Measurements from ENCODE around the gene OR13D1. TPM values are rescaled to one million over a fixed set of nuclear protein-coding genes. Genes with fewer than 3 reads are reported as not detected.

Gene OR13D1
- polyA plus RNA-seq, 1 donor from 2014 or later, result not detected

GRCh38 chr9:104743376-104743985 lies 49.2 kb downstream of the OR13D1 start:
- H3K27ac ChIP-seq (ENCODE audit: low read length), result no peak overlapping the region
- TF ChIP-seq EZH2 (IDR thresholded peaks at IDR 0.05; ENCODE audit: borderline replicate concordance, insufficient read depth, low read length, poor library complexity, severe bottlenecking) (no peak), SMC3 (conservative IDR thresholded peaks at IDR 0.05; ENCODE audit: poor library complexity) (peak; percentile 89), RAD21 (conservative IDR thresholded peaks at IDR 0.05) (peak; percentile 92), MXI1 (conservative IDR thresholded peaks at IDR 0.05; ENCODE audit: poor library complexity, severe bottlenecking) (no peak), POLR2AphosphoS5 (IDR thresholded peaks at IDR 0.05) (no peak), TAF1 (IDR thresholded peaks at IDR 0.05; ENCODE audit: low read depth) (no peak), CTCF (IDR thresholded peaks at IDR 0.05; ENCODE audit: poor library complexity, severe bottlenecking) (peak; percentile 91), REST (IDR thresholded peaks at IDR 0.05; ENCODE audit: borderline replicate concordance) (no peak), EP300 (conservative IDR thresholded peaks at IDR 0.05; ENCODE audit: poor library complexity, severe bottlenecking) (no peak)
- H3K9me3 ChIP-seq (ENCODE audit: low read length), result no peaks in the 10 kb centered on the region
- no peak overlapping the region for H3K9ac ChIP-seq (ENCODE audit: low read length)
- H4K20me1 ChIP-seq (ENCODE audit: insufficient read depth), result no peaks in the 10 kb centered on the region
- H3K4me3 ChIP-seq (ENCODE audit: low read length), result no peak overlapping the region
- no peaks in the 10 kb centered on the region for H3K9me2 ChIP-seq (ENCODE audit: insufficient read depth, low read length)
- no peak overlapping the region for H2AFZ ChIP-seq (ENCODE audit: low read depth, low read length)
- no peaks in the 10 kb centered on the region for H3F3A ChIP-seq (ENCODE audit: insufficient read depth, low read length, poor library complexity, severe bottlenecking)
- H3K79me2 ChIP-seq (replicated peaks; ENCODE audit: insufficient read depth, low read length), result no peaks in the 10 kb centered on the region
- no peaks in the 10 kb centered on the region for H3K27me3 ChIP-seq (ENCODE audit: insufficient read depth, low read depth, low read length)
- no peaks in the 10 kb centered on the region for H3K36me3 ChIP-seq (ENCODE audit: insufficient read depth, low read length)
- no peak overlapping the region for H3K4me2 ChIP-seq (ENCODE audit: low read length)

Other genes with a start within 250 kb of the OR13D1 start
- gene OR13F1, start 190.3 kb upstream of the OR13D1 start, polyA plus RNA-seq, result not detected in 2 replicates
- gene OR13C4, start 167.3 kb upstream of the OR13D1 start, polyA plus RNA-seq, result not detected in 2 replicates
- gene OR13C3, start 157.7 kb upstream of the OR13D1 start, polyA plus RNA-seq, result not detected in 2 replicates
- gene OR13C8, start 125.3 kb upstream of the OR13D1 start, polyA plus RNA-seq, result not detected in 2 replicates
- gene OR13C5, start 95.1 kb upstream of the OR13D1 start, polyA plus RNA-seq, result not detected in 2 replicates
- not detected in 2 replicates for gene OR13C2, start 88.9 kb upstream of the OR13D1 start, polyA plus RNA-seq
- not detected in 2 replicates for gene OR13C9, start 76.3 kb upstream of the OR13D1 start, polyA plus RNA-seq
- gene NIPSNAP3A, start 53.2 kb downstream of the OR13D1 start, polyA plus RNA-seq, result 51.9 and 52.3 TPM in 2 replicates
- gene NIPSNAP3B, start 69.6 kb downstream of the OR13D1 start, polyA plus RNA-seq, result 0.35 and 2.2 TPM in 2 replicates
- 5.1 and 5.2 TPM in 2 replicates for gene ABCA1, start 233.6 kb downstream of the OR13D1 start, polyA plus RNA-seq

Data from neural cell (in vitro differentiated cells).